ENCODE data around the gene YIF1A.
"Not testable (repeated sequence)": the region's sequence is repeated elsewhere in the genome, so short reads cannot be mapped to it uniquely, and the experiment has no call there.

YIF1A gene

GRCh38 chr11:66268952-66269905 is 19.7 kb downstream of the YIF1A start:
- peak; percentile 57 for DNase-seq (ENCODE audit: low spot score)

DNA sequence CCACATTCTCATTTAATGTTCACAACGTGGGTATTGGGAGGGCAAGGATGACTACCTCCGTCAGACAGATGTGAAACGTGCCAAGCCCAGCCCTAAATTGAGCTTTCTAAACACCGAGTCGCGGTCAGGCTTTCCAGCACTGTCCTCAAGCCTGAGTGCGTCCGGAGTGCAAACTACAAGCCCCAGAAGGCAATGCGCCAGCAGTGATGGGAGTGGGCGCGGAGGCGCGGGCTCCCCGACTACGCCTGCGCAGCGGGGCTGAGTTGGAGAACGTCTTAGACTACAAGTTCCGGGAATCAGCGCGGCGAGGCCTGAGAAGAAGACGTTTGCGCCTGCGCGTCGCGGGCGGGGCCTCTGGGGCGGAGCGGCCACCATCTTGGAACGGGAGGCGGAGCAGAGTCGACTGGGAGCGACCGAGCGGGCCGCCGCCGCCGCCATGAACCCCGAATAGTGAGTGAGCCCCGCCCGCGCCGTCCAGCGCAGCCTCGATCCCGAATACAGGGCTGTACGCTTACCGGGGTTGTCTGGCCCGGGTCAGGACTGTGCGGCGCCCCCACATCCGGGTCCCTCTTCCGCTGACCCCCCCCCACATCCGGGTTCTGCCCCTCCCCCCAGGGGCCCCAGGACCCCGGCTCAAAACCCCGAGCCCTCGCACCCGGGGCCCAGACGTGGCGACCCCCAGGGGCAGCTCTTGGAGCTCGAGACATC is 20.5 kb downstream of the YIF1A start, which contains the start of gene RAB1B:
Gene RAB1B (plus strand): TSS at position 396 of the 708 bp plus-strand sequence. CDS start 41 bp downstream, at position 437.
- DNase-seq (ENCODE audit: low spot score) = peak; percentile 98

GRCh38 chr11:66267379-66268243 is 21.3 kb downstream of the YIF1A start:
- DNase-seq (ENCODE audit: low spot score) = peak; percentile 95

DNA sequence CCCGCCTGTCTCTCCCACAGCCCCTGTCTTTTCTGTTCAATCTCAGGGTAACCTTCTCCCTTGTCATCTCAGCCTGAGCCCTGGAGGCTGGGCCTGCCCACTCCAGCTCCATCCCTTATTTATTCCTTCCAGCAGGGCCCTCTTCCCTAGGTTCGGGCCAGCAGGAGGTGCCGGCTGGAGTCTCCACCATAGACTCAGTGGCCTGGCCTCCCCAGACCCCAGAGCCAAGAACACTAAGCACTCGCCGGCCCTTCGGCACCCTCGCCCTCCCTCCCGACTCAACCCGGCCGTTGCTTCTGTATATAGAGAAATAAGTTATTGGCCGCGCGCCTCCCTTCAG is 21.9 kb downstream of the YIF1A start:
- no peak for DNase-seq (ENCODE audit: low spot score)

DNA sequence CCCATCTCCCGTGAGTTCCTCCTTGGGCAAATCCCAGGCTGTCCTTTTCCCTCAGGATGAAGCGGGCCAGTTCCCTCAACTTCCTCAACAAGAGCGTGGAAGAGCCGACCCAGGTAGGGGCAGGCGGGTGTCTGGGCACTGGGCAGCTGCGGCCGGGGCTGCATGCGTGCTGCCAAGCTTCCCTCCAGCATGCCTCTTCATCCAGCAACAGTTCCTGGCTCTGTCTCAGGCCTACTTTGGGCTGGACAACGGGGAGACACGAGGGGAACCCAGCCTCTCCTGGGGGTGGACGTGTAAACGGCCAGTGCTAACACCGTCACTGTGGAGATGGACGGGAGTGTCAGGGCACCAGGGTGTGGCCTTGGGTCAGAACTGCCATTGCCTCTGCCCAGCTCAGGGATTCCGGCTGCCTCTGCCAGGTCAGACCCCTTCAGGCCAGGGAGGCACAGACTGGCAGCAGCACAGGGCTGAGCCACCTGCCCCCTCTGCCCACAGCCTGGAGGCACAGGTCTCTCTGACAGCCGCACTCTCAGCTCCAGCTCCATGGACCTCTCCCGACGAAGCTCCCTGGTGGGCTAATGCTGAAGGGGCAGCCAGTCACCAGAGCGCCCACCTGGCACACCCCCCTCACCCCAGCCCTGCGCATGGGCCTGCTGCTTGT is 22.4 kb downstream of the YIF1A start:
- DNase-seq (ENCODE audit: low spot score) = no peak

GRCh38 chr11:66265531-66266377 is 23.2 kb downstream of the YIF1A start:
- no peak for DNase-seq (ENCODE audit: low spot score)

- DNase-seq (ENCODE audit: low spot score) = no peak
Measured at GRCh38 chr11:66264914-66265313, 24.0 kb downstream of the YIF1A start.

- no peak for DNase-seq (ENCODE audit: low spot score)
Measured at GRCh38 chr11:66264383-66264782, 24.6 kb downstream of the YIF1A start.

DNA sequence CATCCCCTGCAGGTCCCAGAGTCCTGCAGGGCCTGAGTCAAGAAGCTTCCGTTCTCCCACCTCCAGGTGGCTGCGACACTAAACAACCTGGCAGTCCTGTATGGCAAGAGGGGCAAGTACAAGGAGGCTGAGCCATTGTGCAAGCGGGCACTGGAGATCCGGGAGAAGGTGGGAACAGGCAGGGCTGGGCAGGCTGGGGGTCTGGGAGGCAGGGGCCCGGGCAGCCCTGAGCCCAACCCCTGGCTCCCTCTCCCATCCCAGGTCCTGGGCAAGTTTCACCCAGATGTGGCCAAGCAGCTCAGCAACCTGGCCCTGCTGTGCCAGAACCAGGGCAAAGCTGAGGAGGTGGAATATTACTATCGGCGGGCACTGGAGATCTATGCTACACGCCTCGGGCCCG is 25.2 kb downstream of the YIF1A start:
- no peak for DNase-seq (ENCODE audit: low spot score)

GRCh38 chr11:66263231-66263630 is 25.7 kb downstream of the YIF1A start:
- no peak for DNase-seq (ENCODE audit: low spot score)

DNA sequence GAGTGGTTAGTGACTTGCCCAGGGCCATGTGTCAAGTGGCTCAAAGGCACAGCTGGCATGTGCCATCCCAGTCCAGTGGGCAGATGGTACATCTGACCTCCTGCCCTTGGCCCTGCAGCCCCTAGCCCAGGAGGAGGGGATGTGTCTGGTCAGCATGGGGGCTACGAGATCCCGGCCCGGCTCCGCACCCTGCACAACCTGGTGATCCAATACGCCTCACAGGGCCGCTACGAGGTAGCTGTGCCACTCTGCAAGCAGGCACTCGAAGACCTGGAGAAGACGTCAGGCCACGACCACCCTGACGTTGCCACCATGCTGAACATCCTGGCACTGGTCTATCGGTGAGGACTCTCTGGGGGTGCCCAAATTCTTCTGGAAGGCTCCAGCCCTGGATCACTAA is 26.2 kb downstream of the YIF1A start:
- DNase-seq (ENCODE audit: low spot score) = no peak

DNA sequence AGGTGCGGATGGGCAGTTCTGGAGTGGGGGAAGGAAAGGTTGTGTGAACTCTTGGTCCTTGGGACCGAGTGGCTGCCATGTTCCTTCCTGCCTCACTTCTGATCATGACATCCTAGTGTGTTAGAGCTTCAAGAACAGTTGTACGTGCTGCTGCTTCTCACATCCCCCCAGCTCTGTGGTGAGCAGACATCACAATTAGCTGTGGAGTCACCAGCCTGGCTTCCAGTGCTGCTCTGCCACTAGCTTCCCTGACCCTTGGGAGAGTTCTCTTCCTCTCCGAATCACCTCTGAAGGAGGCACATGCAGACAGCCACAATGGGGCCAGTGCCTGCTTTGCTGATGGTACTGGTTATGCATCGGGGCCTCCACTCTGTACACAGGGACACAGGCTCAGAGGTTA is 26.8 kb downstream of the YIF1A start:
- DNase-seq (ENCODE audit: low spot score) = no peak

DNA sequence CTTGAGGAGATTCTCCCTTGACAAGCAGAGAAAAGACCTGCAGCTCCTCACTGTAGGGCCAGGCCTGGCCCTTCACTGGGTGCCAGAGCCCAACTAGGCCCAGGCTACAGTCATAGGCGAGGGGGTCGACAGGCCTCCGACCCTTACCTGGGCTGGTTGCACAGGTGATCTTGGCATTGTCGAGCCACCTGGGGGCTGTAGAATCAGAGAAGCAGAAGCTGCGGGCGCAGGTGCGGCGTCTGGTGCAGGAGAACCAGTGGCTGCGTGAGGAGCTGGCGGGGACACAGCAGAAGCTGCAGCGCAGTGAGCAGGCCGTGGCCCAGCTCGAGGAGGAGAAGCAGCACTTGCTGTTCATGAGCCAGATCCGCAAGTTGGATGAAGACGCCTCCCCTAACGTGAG is 27.4 kb downstream of the YIF1A start:
- DNase-seq (ENCODE audit: low spot score) = no peak

DNA sequence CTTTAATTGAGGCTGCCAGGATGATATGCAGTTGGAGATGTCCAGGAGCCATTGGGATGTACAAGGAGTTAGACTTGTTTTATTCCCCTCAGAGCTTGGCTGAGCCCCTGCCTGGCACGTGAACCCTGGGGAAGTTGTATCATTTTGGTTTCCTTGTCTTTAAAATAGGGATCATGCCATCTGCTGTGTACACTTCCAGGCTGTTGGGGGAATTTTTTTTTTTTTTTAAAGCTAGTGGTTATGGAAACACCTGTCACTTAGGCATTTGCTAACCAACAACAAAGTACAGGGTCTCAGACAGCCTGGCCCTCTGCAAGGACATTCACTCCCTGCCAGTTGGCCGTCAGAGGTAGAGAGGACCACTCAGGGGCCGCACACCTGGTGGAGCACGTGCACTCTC is 29.0 kb downstream of the YIF1A start:
- DNase-seq (ENCODE audit: low spot score) = no peak

DNA sequence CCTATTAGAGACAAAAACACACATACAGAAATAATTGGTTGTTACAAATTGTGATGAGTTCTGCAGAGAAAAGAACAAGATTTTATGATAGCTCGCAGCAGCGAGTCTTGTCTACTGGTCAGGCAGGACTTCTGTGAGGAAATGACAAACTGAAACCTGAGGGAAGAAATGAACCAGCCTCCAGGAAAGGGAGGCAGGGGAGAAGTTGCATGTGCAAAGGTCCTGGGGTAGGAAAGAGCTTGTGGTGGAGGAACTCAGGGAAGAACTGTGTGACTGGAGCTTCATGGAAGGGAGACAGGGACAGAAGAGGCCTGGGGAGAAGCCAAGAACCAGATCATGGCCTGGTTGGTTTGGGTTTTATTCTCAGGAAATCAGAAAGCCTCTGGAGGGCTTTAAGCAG is 29.7 kb downstream of the YIF1A start:
- DNase-seq (ENCODE audit: low spot score) = no peak

- DNase-seq (ENCODE audit: low spot score) = no peak
Measured at GRCh38 chr11:66258473-66258893, 30.5 kb downstream of the YIF1A start.

- DNase-seq (ENCODE audit: low spot score) = not testable (repeated sequence)
Measured at GRCh38 chr11:66253081-66253480, 35.9 kb downstream of the YIF1A start.

GRCh38 chr11:66251809-66252208 is 37.1 kb downstream of the YIF1A start:
- no peak for DNase-seq (ENCODE audit: low spot score)

- no peak for DNase-seq (ENCODE audit: low spot score)
Measured at GRCh38 chr11:66248903-66249302, 40.0 kb downstream of the YIF1A start.

DNA sequence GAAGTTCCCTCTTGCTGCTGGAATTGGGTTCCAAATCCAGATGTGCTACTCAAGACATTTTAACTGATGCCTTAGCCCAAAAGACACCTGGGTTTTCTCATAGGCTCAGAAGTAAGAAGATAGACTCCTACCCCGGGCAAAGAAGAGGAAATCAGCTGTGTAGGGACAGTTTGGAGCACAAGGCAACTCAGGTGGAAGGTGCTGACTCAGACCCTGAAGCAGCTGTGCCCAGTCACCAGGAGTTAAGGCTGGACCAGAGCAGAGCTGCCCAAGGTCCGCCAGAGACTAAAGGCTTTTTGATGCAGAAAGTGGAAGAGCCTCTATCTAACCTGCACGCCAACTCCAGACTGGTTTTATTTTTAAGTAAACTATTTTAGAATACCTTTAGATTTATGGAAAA is 41.1 kb downstream of the YIF1A start:
- DNase-seq (ENCODE audit: low spot score) = no peak

GRCh38 chr11:66247295-66247694 is 41.6 kb downstream of the YIF1A start:
- DNase-seq (ENCODE audit: low spot score) = no peak
